H9 (cell line): Measurements from ENCODE around the gene PRSS21. TPM values are rescaled to one million over a fixed set of nuclear protein-coding genes. Genes with fewer than 3 reads are reported as not detected.

ENCODE experiments used
- DNase-seq: peaks from one replicate; pipeline ENCODE4 v3.0.0-alpha.2; 2017
- H2AFZ ChIP-seq: one replicate; pipeline ENCODE4 v1.6.1; 2013; ENCODE audit warnings: mild to moderate bottlenecking, low read length, control low read depth, moderate library complexity
- H2AK5ac ChIP-seq: 2 replicates; pipeline ENCODE4 v1.6.1; 2013; ENCODE audit warnings: low read length, control low read depth, mixed read lengths; ENCODE audit not compliant: insufficient read length
- H2BK120ac ChIP-seq: one replicate; pipeline ENCODE4 v1.6.1; 2013; ENCODE audit warnings: low read depth, mild to moderate bottlenecking, low read length, control low read depth, inconsistent platforms; ENCODE audit not compliant: poor library complexity, severe bottlenecking
- H2BK12ac ChIP-seq: 2 replicates; pipeline ENCODE4 v1.6.1; 2013; ENCODE audit warnings: low read length, control low read depth, mixed read lengths, low read depth; ENCODE audit not compliant: insufficient read length
- H2BK15ac ChIP-seq: 2 replicates; pipeline ENCODE4 v1.6.1; 2013; ENCODE audit warnings: low read depth, low read length, control low read depth
- H2BK20ac ChIP-seq: one replicate; pipeline ENCODE4 v1.6.1; 2013; ENCODE audit warnings: low read depth, mild to moderate bottlenecking, low read length, control low read depth, inconsistent platforms; ENCODE audit not compliant: poor library complexity, severe bottlenecking
- H2BK5ac ChIP-seq: 2 replicates; pipeline ENCODE4 v1.6.1; 2013; ENCODE audit warnings: low read length, control low read depth, mixed read lengths; ENCODE audit not compliant: insufficient read length
- H3K14ac ChIP-seq: 2 replicates; pipeline ENCODE4 v1.6.1; 2013; ENCODE audit warnings: low read length, control low read depth; ENCODE audit not compliant: insufficient read depth
- H3K18ac ChIP-seq: 2 replicates; pipeline ENCODE4 v1.6.1; 2013; ENCODE audit warnings: low read depth, mild to moderate bottlenecking, mixed read lengths, low read length, control low read depth; ENCODE audit not compliant: insufficient read length
- H3K23ac ChIP-seq: 2 replicates; pipeline ENCODE4 v1.6.1; 2013; ENCODE audit warnings: low read length, control low read depth, mixed read lengths, low read depth; ENCODE audit not compliant: insufficient read length
- H3K23me2 ChIP-seq: 2 replicates; pipeline ENCODE4 v1.6.1; 2013; ENCODE audit warnings: low read depth, mild to moderate bottlenecking, mixed read lengths, low read length, control low read depth; ENCODE audit not compliant: insufficient read length, poor library complexity, severe bottlenecking
- H3K27ac ChIP-seq: 2 replicates; pipeline ENCODE4 v1.5.1; 2013; ENCODE audit warnings: low read length, control low read depth, mixed read lengths, low read depth; ENCODE audit not compliant: insufficient read length
- H3K27me3 ChIP-seq: 2 replicates; pipeline ENCODE4 v1.6.1; 2013; ENCODE audit warnings: low read length, control low read depth, inconsistent platforms; ENCODE audit not compliant: insufficient read depth
- H3K4ac ChIP-seq: 2 replicates; pipeline ENCODE4 v1.6.1; 2013; ENCODE audit warnings: low read depth, mild to moderate bottlenecking, control low read depth, inconsistent platforms, low read length, moderate library complexity
- H3K4me1 ChIP-seq: 2 replicates; pipeline ENCODE4 v1.6.1; 2013; ENCODE audit warnings: low read length, control low read depth, inconsistent platforms; ENCODE audit not compliant: insufficient read depth
- H3K4me2 ChIP-seq: 2 replicates; pipeline ENCODE4 v1.6.1; 2013; ENCODE audit warnings: low read length, control low read depth, mixed read lengths; ENCODE audit not compliant: insufficient read length, insufficient read depth
- H3K56ac ChIP-seq: 2 replicates; pipeline ENCODE4 v1.6.1; 2013; ENCODE audit warnings: low read depth, mild to moderate bottlenecking, mixed read lengths, low read length, control low read depth; ENCODE audit not compliant: insufficient read length
- H3K79me1 ChIP-seq: 2 replicates; pipeline ENCODE4 v1.6.1; 2013; ENCODE audit warnings: low read depth, mild to moderate bottlenecking, moderate library complexity, low read length, control low read depth, inconsistent platforms; ENCODE audit not compliant: insufficient read depth, poor library complexity, severe bottlenecking
- H3K79me2 ChIP-seq: 2 replicates; pipeline ENCODE4 v1.6.1; 2013; ENCODE audit warnings: low read length, control low read depth, inconsistent platforms; ENCODE audit not compliant: insufficient read depth
- H3K9ac ChIP-seq: 2 replicates; pipeline ENCODE4 v1.6.1; 2013; ENCODE audit warnings: low read length, control low read depth, mixed read lengths; ENCODE audit not compliant: insufficient read length; ENCODE audit errors: extremely low read depth
- H3K9me3 ChIP-seq: one replicate; pipeline ENCODE4 v1.6.1; 2013; ENCODE audit warnings: low read depth, low read length, inconsistent platforms; ENCODE audit not compliant: control insufficient read depth
- H3T11ph ChIP-seq: one replicate; pipeline ENCODE4 v1.6.1; 2013; ENCODE audit warnings: mild to moderate bottlenecking, low read length, control low read depth, inconsistent platforms
- H4K20me1 ChIP-seq: one replicate; pipeline ENCODE4 v1.6.1; 2013; ENCODE audit not compliant: control insufficient read depth, insufficient read length, insufficient read depth
- H4K5ac ChIP-seq: 2 replicates; pipeline ENCODE4 v1.6.1; 2013; ENCODE audit warnings: low read depth, mild to moderate bottlenecking, mixed read lengths, low read length, control low read depth; ENCODE audit not compliant: insufficient read length
- H4K8ac ChIP-seq: replicated peaks from 2 replicates; pipeline ENCODE4 v1.6.1; 2013; ENCODE audit warnings: low read length, control low read depth, mixed read lengths, low read depth; ENCODE audit not compliant: insufficient read length
- H4K91ac ChIP-seq: 2 replicates; pipeline ENCODE4 v1.6.1; 2013; ENCODE audit warnings: low read depth, mild to moderate bottlenecking, moderate library complexity, mixed read lengths, low read length, control low read depth; ENCODE audit not compliant: insufficient read length
- H3K27ac Mint-ChIP-seq, 3 experiments: 2 replicates in 2 of 3; 3 replicates in 1 of 3; pipeline ENCODE4 v1.8.0; 2020 to 2021; ENCODE audit warnings: mixed read lengths in 3 of 3, mild to moderate bottlenecking in 1 of 3, moderate library complexity in 1 of 3
- H3K27me3 Mint-ChIP-seq: 2 replicates; pipeline ENCODE4 v1.8.0; 2021; ENCODE audit warnings: low read depth, mild to moderate bottlenecking, moderate library complexity, mixed read lengths
- H3K36me3 Mint-ChIP-seq, 3 experiments: 2 replicates in 2 of 3; 3 replicates in 1 of 3; pipeline ENCODE4 v1.8.0; 2020 to 2021; ENCODE audit warnings: low read depth in 3 of 3, mixed read lengths in 3 of 3; ENCODE audit not compliant: insufficient read depth in 1 of 3
- H3K4me1 Mint-ChIP-seq, 2 experiments: 2 replicates each; pipeline ENCODE4 v1.8.0; 2020; ENCODE audit warnings: mixed read lengths in 2 of 2
- H3K4me3 Mint-ChIP-seq, 2 experiments: 2 replicates in 1 of 2; 3 replicates in 1 of 2; pipeline ENCODE4 v1.8.0; 2020 to 2021; ENCODE audit warnings: mild to moderate bottlenecking in 2 of 2, mixed read lengths in 2 of 2, moderate library complexity in 1 of 2
- H3K9me3 Mint-ChIP-seq, 2 experiments: 2 replicates in 1 of 2; 3 replicates in 1 of 2; pipeline ENCODE4 v1.8.0; 2020; ENCODE audit warnings: mild to moderate bottlenecking in 2 of 2, mixed read lengths in 2 of 2, moderate library complexity in 1 of 2
- CTCF ChIP-seq: fragments of 200-600 bp; sonication (generic); conservative IDR thresholded peaks from 3 replicates; pipeline ENCODE4 v1.8.0; 2021; ENCODE audit warnings: antibody characterized with exemption, mild to moderate bottlenecking
- WGBS: extraction: QIAGEN DNeasy Blood & Tissue Kit; methylation state at CpG from one replicate; pipeline ENCODE4 v1.1.7; 2013; ENCODE audit warnings: missing lambda C conversion rate, low lambda C conversion rate, mixed read lengths; ENCODE audit not compliant: insufficient read length; ENCODE audit errors: extremely low coverage; 5-methylcytosine and 5-hydroxymethylcytosine counted together
- total RNA-seq: library from RNA; stranded (reverse); gene quantifications from 2 replicates; pipeline ENCODE4 v1.2.1, GENCODE V29; 2021

Gene PRSS21
- total RNA-seq, 1 experiment from 2014 or later, result not detected

GRCh38 chr16:2799205-2799858, 17.7 kb upstream of the PRSS21 start:
- Histone ChIP-seq H3K4ac (no peak overlapping the region), H3T11ph (no peak overlapping the region), H2AK5ac (no peak overlapping the region), H2BK120ac (no peak overlapping the region), H2BK12ac (no peak overlapping the region), H3K23ac (no peak overlapping the region), H3K9me3 (peaks cover 9% of the 10 kb centered on the region), H3K4me1 (no peaks in the 10 kb centered on the region), H2AFZ (no peak overlapping the region), H2BK20ac (no peak overlapping the region), H3K27me3 (no peaks in the 10 kb centered on the region), H3K9ac (no peak overlapping the region), H4K8ac (no peak overlapping the region), H3K79me2 (no peaks in the 10 kb centered on the region), H3K56ac (no peak overlapping the region), H3K23me2 (no peaks in the 10 kb centered on the region), H3K18ac (no peak overlapping the region), H4K5ac (no peak overlapping the region), H3K4me2 (no peak overlapping the region), H2BK15ac (no peak overlapping the region), H3K79me1 (no peaks in the 10 kb centered on the region), H3K14ac (no peak overlapping the region; the same call in 1 of the 2 replicates), H2BK5ac (no peak overlapping the region), H3K27ac (no peak overlapping the region), H4K20me1 (no peaks in the 10 kb centered on the region), H4K91ac (no peak overlapping the region)
- TF ChIP-seq CTCF, result no peak
- WGBS, result no CpG with 5 or more reads among the region's 21 CpGs
- Mint-ChIP-seq H3K9me3 (peaks cover 16% of the 10 kb centered on the region in 2 experiments), H3K27me3 (peaks cover 15% of the 10 kb centered on the region), H3K4me3 (no peak overlapping the region; a peak in 1 of 5 replicates), H3K4me1 (peaks cover 7 to 8% of the 10 kb centered on the region in 2 experiments; a peak in 3 of 4 replicates), H3K36me3 (peaks cover 0 to 4% (median 0%) of the 10 kb centered on the region in 3 experiments; a peak in 2 of 7 replicates), H3K27ac (no peak overlapping the region)
- DNase-seq, result no peak
